SHP77 (cell line): ENCODE measurements around the gene CFAP141.
"Not testable (repeated sequence)": the region's sequence is repeated elsewhere in the genome, so short reads cannot be mapped to it uniquely, and the experiment has no call there.

Experiments
- DNase-seq, 2 experiments: peaks; one replicate each; lab custom pipeline; 2025; lab: John Stamatoyannopoulos, UW

The CFAP141 gene

DNA sequence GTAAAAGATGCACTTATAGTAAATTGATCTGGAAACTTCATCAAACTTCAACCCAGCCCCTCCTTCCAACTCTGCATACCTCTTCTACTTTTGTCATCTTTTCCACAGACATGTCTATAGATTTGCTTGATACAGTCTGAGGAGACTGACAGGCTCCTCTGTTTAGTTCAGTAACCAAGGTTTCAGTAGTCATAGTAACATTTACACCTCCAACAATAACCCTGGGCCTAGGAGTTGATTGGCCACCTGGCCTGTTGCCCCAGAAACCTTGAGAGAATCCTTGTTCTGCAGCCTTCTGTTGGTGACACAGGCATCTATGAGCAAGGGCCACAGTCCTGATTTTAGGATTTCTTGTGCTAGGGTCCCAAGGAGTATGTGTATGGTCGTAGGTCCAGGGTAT is at the start of gene CFAP141:
CFAP141 (minus strand) TSS at position 138 of the 400 bp plus-strand sequence; CDS start at position 112, 26 bp downstream.
- peak in 1 of 2 experiments; percentile 15 for DNase-seq

DNA sequence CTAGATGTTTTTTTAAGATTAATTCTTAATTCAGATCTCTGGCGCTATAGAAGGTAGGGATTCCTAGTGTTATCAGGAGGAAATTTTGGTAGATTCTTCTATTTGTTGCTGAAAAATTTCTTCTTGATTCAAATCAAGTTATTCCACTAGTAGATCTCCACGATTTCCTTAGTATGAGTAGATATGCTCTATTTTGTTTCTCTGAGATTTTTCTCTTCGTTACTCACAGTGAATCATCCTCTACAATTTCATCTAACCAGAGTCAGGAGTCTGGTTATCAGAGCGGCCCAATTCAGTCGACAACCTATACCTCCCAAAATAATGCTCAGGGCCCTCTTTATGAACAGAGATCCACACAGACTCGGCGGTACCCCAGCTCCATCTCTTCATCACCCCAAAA is 47.5 kb upstream of the CFAP141 start:
- no peak for DNase-seq

DNA sequence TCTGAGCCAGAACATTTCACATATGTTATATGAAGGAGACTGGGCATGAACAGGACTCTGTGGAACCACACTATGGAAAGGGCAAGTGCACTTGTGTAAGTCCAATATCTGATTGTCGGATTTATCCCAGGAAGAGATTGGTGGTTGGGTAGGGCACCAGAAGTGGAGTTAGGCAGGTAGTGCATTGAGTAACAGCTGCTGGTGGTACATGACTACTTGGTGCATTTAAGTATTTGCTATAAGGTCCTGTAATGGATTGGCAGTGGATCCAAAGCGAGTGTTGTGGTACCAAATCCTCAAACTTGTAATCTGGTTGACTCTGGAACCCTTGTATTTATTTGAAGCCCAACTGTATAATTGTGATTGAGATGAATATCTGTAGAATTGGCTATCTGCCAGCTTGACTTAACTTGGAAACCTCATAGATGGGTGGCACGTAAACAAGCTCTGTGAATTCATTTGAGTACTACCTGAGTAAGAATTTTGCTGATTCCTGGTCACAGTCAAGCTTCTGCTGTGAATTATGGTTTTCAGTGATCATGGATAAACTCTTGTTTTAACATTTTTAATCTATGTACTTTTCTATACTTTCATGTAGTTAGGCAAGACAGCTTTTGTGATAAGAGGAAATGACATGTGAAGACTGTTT is 35.7 kb upstream of the CFAP141 start:
- DNase-seq = no peak

DNA sequence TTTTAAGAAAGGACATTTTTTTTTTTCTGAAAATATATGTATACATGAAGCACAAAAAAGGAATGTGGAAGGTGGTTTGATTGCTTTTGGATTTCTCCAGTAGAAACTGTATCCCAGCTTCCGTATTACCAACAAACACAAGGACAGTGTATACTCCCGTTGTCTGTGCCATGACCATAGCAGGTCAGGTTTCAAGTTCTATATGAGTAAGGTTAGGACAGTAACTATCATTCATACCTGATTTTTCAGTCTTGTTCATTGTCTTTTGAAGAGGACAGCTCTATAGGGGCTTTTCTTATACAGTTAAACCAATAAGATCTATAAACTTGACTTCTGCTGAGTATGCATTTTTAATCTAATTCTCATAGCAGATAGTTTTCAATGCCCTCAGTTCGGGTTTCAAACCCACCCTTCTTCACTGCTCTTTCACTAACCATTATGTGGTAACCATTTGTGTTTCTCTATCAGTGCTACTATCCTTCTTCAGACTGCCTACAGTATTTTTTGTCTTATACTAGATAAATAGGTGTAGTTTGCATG is 34.2 kb upstream of the CFAP141 start:
- DNase-seq = no peak

DNA sequence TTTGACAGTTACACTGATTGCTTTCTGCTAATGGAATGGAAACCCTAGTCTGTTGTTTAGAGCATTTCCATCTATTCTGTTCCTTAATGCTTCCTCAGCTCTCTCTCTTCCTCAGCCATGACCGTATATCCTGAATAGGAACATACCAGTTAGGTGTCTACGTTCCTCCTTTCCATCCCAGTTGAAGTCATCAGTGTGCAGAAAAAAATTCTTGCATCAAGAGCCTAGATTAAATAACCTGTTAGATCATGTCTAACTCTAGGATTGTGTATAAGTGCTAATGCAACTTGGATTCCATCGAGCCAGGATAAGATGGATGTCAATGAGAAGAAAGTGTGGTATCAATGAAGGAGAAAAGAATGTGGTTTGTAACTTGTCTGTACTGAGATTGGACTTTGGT is 33.4 kb upstream of the CFAP141 start:
- DNase-seq = no peak

DNA sequence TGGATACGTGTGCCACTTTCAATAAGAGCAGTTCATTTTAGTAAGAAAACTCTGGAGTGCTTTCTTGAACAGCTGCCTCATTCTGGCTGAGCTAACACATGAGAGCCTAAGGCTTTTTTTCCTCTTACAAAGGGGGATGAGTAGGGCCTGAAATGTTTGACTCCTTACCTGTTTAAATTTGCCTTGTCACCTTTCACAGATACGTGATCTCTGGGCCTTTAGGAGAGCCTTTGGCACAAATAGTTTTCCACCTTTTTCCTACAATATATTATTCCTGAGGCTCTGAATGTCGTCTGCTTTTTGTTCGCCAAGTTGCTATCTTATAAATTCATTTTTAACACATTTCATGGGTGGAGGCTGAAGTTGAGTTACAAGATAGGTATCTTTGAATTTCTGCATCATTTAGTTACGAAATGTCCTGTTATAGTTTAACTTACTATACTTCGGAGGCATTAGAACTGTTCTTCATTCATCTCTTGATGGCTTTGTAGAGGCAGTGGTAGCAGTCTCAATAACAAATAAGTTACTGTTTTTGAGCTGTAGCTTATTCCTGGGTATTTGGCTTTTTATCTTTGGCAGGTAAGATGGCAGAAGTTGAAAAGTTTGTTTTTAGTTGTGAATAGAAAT is 31.9 kb upstream of the CFAP141 start:
- DNase-seq = no peak

DNA sequence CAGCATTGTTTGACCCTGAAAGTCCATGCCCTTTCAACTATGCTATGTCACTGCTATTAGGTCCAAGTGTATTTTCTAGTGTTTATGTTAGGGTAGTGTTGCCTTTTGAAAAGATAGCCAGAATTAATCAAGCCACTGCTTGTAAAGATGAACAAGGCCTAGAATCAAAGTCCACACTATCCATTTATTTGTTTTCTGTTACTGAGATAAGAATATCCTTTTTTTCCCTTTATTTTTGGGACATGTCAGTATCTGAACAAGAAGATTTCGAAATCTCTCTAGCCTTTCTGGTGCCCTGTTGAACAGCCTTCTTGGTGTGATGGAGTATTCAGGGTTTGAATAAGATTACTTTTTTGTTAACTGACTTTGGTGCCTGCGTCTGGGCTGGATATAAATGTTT is 31.3 kb upstream of the CFAP141 start:
- no peak for DNase-seq

DNA sequence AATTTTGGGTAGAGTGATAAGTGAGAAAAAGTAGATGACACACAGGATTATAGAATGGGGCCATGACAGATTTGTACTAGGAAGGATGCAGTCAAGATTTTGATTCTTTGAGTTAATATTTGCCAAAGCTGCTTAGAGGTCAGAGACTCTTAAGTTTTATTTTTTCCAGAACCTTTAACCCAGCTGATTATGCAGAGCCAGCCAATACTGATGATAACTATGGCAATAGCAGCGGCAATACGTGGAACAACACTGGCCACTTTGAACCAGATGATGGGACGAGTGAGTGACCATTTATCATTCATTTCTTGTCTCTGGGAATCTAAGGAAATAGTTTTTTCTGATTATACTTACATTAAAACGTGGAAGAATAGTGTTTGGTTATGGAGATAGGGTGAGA is 30.7 kb upstream of the CFAP141 start:
- no peak for DNase-seq

DNA sequence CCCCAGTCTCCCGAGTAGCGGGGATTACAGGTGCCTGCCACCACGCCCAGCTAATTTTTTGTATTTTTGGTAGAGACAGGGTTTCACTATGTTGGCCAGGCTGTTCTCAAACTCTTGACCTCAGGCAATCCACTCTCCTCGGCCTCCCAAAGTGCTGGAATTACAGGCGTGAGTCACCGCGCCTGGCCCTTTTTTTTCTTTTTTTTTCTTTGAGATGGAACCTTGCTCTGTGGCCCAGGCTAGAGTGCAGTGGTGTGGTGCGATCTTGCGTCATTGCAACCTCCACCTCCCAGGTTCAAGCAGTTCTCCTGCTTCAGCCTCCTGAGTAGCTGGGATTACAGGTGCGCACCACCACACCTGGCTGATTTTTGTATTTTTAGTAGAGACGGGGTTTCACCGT is 27.0 kb upstream of the CFAP141 start:
- not testable (repeated sequence) for DNase-seq

DNA sequence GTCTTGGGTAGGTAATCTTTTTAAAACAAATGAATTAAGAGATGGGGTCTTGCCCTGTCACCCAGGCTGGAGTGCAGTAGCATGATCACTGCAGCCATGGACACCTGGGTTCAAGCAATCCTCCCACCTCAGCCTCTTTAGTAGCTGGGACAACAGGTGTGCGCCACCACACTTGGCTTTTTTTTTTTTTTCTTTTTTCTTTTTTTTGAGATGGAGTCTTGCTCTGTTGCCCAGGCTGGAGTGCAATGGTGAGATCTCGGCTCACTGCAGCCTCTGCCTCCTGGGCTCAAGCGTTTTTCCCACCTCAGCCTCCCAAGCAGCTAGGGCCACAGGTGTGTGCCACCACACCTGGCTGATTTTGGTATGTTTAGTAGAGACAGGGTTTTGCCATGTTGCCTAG is 25.0 kb upstream of the CFAP141 start:
- not testable (repeated sequence) for DNase-seq

DNA sequence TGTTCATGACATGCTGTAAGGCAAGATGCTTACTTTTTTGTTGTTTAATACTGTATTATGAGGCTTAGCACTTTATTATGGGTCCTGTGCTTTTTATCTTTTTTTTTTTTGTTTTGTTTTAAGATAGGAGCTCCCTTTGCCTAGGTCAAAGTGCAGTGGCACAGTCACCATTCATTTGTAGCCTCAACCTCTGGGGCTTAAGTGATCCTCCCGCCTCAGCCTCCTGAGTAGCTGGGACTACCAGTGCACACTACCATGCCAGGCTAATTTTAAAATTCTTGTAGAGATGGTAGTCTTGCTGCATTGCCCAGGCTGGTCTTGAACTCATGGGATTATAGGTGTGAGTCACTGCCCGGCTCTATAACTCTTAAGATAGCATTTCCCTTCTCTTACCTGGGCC is 19.2 kb upstream of the CFAP141 start:
- DNase-seq = no peak

DNA sequence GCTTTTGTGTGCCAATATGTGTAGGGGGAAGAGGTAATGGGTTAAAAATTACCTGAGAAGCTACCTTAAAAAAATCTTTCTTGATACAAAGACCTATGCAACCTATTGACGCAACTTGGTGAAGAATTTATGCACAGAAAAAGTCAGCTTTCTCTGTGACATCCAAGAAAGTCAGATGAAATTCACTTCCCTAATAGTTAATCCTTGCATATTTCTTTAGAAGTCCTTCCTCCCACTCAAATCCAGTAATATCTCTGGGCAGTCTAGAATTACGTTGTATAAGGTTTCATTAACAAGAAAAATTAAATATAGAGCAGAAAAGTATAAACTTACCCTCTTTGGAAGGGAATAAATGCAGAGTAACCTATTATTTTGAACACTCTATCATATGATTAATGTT is 17.5 kb upstream of the CFAP141 start:
- DNase-seq = no peak

DNA sequence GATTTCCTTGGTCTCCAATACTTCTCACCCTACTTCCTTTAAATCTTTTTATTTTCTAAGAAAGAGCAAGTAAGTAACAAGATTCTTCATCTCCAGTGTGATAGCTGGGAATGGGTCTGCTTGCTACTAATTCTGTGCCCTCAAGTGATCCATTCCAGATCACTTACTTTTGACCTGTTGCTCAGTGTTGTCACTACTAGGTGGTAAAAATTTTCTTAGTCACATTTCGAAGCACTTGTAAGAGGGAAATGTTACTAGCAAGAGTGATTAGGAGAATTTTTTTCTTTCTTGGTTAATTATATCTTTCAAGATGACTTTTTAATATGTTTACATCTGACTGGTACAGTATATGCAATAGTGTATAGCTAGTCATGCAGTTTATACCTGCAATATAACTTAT is 16.8 kb upstream of the CFAP141 start:
- no peak for DNase-seq

DNA sequence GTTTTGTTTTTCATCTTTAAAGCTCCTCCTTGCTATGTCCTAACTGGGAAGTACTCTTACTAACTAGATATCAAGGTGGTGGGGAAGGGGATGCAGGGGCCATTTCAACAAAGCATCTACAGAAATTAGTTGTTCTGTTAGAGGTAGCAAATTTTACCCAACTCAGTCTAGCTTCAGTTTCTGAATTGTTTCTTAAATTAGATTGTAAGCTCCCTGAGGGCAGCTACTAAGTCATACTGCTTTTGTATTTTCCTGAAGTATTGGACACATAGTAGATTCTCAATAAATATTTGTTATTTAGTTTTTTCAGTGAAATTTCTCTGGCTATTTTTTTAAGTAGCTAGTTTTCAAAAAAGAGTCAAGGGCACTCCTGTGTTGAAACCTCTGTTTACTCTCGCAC is 16.4 kb upstream of the CFAP141 start:
- no peak for DNase-seq

DNA sequence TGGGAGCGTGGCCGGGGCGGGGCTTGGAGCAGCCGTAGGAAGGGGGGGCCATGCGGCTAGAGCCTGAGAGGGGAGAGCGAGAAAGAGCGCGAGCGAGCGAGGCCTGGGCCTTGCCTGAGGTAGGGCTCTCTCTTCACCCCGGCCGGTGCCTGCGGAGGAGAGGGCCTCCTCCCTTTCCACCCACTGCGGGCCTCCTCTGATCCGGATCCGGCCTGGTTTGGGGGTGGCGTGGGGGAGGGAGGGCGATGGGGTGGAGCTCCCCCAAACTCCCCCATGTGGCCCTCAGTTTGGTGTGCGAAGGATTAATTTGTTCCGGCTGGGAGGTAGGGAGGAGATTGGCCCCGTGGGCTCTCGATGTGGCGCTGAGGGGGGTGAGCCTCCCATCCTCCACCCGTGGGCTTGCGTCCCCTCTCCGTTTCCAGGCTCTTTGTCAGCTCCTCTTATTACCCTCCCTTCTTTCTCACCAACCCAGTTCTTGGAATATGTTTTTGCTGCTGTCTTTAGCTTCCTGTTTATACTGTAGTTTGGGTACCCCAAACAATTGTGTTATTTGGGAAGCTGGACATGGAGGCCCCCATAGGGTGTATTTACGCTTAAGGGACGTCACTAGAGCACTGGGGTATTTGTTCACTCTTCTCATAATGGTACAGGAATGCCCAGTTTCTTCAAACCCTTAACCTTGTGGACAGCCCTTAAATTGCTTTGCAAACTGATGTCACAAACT is 15.3 kb upstream of the CFAP141 start:
- DNase-seq = peak; percentile 43 to 49

DNA sequence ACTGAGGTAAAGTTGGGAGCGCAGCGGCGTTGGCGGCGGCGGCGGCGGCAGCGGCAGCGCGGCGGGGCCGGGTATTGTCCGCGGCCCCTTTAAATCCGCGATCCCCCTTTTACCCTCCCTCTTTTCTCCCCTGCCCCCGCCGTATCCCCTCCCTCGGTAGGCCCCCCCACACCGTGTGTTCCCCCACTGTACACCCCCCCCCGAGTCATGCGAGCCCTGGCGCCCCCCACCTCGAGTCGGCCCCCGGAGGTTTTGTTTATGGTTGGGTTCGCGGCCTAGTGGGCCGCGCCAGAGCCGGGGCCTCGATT is 14.8 kb upstream of the CFAP141 start:
- DNase-seq = no peak

DNA sequence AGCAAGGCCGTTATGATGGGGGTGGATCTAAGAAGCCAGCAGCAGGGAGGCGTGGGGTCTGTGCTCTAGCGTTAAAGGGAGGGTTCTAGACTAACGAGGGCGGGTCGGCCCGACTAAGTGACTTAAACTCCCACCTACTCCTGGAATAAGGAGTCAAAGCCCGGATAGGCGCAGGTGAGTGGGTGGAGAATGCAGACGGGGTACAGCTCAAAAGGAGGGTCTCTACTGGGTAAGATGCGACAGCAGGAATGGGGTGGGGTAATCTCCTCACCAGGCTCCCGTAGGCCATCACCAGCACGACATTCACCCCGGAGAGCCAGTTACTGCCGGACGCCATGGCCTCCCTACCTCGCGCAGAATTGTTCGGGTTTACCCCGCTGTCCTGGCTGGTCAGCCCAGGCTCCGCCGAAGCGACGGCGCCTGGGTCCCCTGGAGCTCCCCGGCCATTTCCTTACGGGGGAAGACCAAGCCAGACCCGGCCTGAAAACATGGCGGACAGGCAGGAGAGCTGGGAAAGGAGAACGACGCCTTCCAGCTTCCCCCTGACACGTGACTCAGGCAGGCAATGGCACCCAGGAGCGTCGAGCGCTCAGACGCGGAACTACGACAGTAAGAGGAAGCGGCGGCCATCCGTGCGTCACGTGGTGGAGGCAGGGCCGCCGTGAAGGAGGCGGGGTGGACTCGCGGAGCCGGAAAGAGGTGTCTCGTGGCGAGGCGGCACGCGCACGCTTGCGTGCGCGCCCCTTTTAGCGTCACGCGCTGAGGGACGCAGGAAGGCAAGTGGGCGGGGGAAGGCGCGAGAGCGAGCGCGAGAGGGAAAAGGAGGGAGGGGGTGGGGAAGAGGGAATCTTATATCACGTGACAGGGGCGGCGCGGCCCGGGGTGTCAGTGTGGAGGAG is 14.2 kb upstream of the CFAP141 start, which contains the start of gene UBAP2L:
UBAP2L (plus strand) TSS at position 885 of the 899 bp plus-strand sequence. CDS start 4,169 bp downstream, outside the sequence.
- DNase-seq = peak; percentile 100

DNA sequence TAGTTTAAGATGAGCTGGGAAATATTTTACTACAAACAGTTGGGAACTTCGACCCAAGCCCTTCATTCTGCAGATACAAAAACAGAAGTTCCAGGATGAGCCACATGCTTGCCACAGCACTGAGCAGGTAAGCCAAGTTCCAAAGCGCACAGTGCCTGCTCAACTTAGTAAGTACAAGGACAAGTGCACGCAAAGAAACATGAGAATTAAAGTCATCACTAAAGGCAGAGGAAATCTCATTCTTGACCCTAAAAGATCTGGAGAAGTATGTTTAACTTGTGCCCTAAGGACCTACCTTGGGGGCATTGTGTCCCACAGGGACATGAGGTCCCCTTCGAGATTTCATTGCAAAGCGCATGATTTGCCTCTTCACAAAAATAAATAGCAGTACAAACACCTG is 13.4 kb upstream of the CFAP141 start:
- peak in 1 of 2 experiments; percentile 12 for DNase-seq

DNA sequence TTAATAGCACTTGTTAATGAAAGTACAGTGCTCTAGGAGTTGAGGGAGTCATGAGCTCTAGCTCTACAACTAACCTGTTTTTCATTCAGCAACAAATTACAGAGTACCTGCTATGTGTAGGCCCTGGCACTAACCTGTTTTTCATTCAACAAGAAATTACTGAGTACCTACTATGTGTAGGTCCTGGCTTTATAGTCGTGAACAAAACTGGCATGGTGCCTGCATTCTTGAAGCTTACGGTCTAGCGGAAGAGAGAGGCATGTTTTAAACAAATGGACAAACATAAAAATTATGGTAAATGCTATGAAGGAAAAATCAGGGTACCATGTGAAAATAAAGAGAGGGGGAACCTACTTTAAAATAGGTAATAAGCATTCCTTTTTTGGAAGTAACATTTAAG is 12.4 kb upstream of the CFAP141 start:
- DNase-seq = no peak

DNA sequence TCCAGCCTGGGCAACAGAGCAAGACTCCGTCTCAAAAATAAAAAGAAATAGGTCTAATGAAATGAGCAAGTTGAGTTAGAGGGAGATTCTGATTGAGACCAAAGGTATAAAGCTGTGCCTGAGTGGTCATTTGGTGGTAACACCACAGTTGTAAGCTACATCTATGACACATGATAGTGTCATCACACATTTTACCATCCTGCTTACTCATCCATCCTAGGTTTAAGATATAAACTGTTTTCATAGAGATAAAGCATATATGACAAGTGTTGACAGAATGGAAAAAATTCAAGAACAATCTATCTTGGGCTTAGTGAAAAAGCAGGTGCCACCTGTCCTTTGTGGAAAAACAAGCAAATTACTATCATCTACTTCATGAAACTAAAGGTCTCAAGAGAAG is 7.1 kb upstream of the CFAP141 start:
- DNase-seq = no peak

DNA sequence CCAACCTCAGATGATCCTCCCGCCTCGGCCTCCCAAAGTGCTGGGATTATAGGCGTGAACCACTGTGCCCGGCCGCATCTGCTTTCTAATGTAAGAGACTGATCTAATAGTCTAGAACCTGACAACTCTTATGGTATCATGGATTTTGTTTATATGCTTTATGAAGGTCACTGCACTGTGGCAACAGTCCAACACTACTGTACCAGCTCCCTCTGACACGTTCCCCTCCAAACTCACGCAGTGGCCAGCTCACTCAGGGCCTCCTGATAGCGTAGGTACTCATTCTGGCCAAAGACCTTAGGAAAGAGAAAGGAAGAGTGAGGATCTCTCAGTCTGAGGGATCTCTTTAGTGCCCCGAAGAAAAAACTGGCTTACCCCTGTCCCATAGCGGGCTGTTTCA is 6.0 kb upstream of the CFAP141 start:
- DNase-seq = no peak
